ENCODE results near the gene SUSD1. TPM values are rescaled to one million over a fixed set of nuclear protein-coding genes. Genes with fewer than 3 reads are reported as not detected.

The SUSD1 gene
- total and polyA plus RNA-seq, 9 donors: 1.1 to 21.0 (median 3.4) TPM

DNA sequence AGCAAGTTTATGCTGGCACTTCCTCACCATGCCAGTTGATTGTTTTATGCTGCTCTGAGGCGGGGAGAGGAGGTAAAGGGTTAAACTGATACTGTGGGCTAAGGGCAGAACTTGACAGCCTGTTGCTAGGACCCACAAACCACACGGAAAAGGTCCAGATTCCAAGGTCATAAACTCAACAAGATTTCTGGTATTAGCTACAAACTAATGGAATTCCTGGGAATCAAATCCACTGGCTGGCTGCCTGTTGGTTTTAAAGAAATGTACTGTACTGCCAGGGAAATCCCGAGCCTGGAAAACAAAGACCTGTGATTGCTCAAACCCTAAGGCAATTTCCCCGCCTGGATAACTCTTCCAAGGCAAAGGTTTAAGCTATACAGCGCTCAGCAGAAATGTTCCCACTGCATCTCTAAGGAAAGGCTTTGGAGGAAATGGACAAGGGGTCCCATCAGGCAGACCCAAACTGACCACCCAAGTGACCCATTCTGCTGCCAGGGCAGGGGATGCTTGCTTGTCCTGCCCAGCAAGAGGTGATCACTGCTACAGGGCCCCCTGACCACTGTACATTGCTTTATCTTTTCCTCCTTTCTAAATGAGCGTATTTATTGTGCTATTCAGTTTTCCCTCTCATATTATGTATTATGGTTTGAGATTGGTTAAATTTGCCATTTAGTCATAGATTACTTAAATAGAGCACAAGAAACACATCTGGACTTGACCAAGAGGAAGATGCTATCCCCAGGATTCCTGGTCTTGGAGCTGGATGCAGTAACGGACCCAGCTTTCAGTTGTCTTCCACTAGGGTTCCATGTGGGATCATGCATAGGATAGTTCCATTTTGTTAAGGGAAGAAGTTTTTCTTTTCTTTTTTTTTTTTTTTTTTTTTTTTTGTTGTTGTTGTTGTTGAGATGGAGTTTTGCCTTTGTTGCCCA lies 124.3 kb downstream of the SUSD1 start:
- Histone ChIP-seq H3K36me3 (no peaks in the 10 kb centered on the region), H3K4me1 (ENCODE audit: insufficient read depth) (peaks cover 8% of the 10 kb centered on the region), H3K27me3 (no peaks in the 10 kb centered on the region), H3K27ac (no peak overlapping the region), H3K9me3 (no peaks in the 10 kb centered on the region), H3K4me3 (no peak overlapping the region)
- peak in 1 of 5 donors; percentile 51 for DNase-seq
- intact Hi-C loops (cut with DNase I): no loop called here
- WGBS, 3 donors: 22% methylated on average over 7 of the region's 7 CpGs
- TF ChIP-seq POLR2A (IDR thresholded peaks at IDR 0.05) (no peak), EP300 (IDR thresholded peaks at IDR 0.05) (no peak)
- TF ChIP-seq, protein P1, sequence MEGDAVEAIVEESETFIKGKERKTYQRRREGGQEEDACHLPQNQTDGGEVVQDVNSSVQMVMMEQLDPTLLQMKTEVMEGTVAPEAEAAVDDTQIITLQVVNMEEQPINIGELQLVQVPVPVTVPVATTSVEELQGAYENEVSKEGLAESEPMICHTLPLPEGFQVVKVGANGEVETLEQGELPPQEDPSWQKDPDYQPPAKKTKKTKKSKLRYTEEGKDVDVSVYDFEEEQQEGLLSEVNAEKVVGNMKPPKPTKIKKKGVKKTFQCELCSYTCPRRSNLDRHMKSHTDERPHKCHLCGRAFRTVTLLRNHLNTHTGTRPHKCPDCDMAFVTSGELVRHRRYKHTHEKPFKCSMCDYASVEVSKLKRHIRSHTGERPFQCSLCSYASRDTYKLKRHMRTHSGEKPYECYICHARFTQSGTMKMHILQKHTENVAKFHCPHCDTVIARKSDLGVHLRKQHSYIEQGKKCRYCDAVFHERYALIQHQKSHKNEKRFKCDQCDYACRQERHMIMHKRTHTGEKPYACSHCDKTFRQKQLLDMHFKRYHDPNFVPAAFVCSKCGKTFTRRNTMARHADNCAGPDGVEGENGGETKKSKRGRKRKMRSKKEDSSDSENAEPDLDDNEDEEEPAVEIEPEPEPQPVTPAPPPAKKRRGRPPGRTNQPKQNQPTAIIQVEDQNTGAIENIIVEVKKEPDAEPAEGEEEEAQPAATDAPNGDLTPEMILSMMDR (IDR thresholded peaks at IDR 0.05): no peak

DNA sequence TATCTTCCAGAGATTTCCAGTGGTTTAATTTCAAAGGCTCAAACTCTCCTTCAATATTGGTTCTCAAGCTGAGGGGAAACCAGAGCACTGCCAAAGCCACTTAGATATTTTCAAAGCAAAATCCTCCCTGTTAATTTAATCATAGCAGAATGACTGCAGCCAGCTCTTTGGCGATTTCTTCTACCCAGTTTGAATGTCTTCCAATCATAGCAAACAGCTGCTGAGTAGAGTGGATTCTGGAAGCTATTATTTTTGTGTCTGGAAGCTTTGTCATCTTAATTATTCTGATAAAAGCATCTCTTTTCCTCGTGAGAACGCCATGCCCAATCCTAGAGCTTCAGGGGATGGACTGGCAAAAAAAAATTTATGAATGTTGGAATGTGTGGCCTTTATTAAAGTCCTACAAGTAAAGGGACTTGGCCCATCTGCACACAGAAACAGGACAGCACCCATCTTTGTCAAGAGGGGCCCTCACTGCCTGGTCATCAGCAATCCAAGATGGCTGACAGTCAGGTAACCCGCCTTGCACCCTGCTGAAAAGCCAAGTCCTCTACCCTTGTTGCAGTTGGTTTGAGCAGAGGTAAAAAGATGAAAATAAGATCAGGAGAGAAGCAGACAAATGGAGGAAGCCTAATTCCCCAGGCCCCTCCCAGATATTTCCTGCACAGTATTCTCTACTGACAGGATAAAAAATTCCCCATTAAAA lies 125.1 kb downstream of the SUSD1 start:
- H3K36me3 ChIP-seq: no peaks in the 10 kb centered on the region
- 26 to 29% (median 27%) methylated on average over 4 of the region's 4 CpGs for WGBS, 3 donors

DNA sequence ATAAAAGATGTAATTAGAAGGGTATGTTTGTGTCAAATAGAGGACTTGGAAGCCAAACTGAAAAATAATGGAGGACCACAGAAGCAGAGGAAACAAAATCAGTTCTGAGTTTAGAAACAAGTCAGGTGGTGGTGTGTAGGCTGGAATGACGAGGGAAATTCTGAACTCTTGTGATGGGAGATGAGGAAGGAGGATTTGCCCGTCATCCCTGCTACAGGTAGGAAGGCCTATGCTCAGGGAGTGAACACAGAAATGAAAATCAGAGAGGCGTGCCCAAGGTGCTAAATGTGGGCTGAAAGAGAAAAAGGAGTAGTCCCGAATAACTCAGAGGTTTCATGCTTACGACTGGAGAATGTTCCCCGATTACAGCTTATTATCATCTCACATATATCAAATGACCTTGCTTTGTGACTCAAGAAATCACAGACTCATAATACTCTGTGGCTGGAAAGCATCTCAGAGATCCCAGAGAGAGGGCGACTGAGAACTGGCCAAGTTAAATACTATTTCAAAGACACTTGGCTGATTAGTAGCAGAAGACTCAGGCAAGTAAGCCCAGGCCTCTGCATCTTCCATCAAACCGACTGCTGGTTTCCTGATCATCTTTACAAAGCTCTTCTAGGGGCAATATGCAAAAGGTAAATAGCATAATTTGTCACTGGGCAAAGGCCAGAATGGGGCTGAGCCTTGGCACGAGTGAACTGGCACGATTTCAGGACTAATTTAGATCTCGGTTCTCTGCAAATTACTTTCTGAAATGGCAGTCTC lies 126.0 kb downstream of the SUSD1 start:
- peaks cover 8% of the 10 kb centered on the region for H3K4me1 ChIP-seq (ENCODE audit: insufficient read depth)
- no peak overlapping the region for H3K4me3 ChIP-seq
- 16 to 24% (median 24%) methylated on average over 11 of the region's 11 CpGs for WGBS, 3 donors
- intact Hi-C loops (cut with DNase I): no loop called here
- no peaks in the 10 kb centered on the region for H3K36me3 ChIP-seq
- H3K27me3 ChIP-seq: no peaks in the 10 kb centered on the region
- H3K27ac ChIP-seq: no peak overlapping the region
- TF ChIP-seq, protein P1 (IDR thresholded peaks at IDR 0.05): no peak
- TF ChIP-seq EP300 (IDR thresholded peaks at IDR 0.05) (no peak), POLR2A (IDR thresholded peaks at IDR 0.05) (no peak)
- no peak for DNase-seq
- no peaks in the 10 kb centered on the region for H3K9me3 ChIP-seq

More for the DNA sequence above, 125.1 kb downstream of the SUSD1 start:
- Histone ChIP-seq H3K9me3 (no peaks in the 10 kb centered on the region), H3K27ac (no peak overlapping the region), H3K27me3 (no peaks in the 10 kb centered on the region), H3K4me3 (no peak overlapping the region), H3K4me1 (ENCODE audit: insufficient read depth) (peaks cover 8% of the 10 kb centered on the region)
- no peak for DNase-seq
- intact Hi-C loops (cut with DNase I): no loop called here
- TF ChIP-seq EP300 (IDR thresholded peaks at IDR 0.05) (no peak), POLR2A (IDR thresholded peaks at IDR 0.05) (no peak)
- TF ChIP-seq, protein P1 (IDR thresholded peaks at IDR 0.05): no peak

DNA sequence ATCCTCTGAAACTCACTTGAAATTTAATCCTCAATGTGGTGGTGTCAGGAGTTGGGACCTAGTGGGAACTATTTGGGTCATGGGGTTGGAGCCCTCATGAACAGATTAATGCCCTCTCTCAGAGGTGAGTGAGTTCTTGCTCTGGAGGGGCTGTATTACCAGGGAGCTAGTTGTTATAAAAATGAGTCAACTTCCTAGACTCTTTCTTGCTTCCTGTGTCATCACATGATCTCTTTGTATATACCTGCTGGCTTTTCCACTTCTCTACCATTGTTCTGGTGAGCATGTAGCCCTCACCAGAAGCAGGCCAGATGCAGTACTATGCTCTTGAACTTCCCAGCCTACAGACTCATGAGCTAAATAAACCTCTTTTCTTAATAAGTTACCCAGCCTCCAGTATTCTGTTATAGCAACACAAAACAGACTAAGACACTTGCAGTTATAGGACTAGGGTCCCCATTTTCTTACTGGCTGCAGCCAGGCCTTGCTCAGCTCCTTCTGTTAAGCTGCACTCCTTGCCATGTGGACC lies 127.5 kb downstream of the SUSD1 start:
- no peak for DNase-seq
- H3K27me3 ChIP-seq: no peaks in the 10 kb centered on the region
- H3K9me3 ChIP-seq: no peaks in the 10 kb centered on the region
- H3K4me3 ChIP-seq: no peak overlapping the region
- TF ChIP-seq EP300 (IDR thresholded peaks at IDR 0.05): no peak
- H3K36me3 ChIP-seq: no peaks in the 10 kb centered on the region
- intact Hi-C loops (cut with DNase I): no loop called here
- no peak overlapping the region for H3K27ac ChIP-seq
- peaks cover 8% of the 10 kb centered on the region for H3K4me1 ChIP-seq (ENCODE audit: insufficient read depth)

Measured in ovary (tissue), 9 donors.